ENCODE measurements around the gene CIAO2B. TPM values are rescaled to one million over a fixed set of nuclear protein-coding genes. Genes with fewer than 3 reads are reported as not detected.

Gene CIAO2B
- total and polyA plus RNA-seq, 2 experiments from 2014 or later = 92.4 to 181 TPM

DNA sequence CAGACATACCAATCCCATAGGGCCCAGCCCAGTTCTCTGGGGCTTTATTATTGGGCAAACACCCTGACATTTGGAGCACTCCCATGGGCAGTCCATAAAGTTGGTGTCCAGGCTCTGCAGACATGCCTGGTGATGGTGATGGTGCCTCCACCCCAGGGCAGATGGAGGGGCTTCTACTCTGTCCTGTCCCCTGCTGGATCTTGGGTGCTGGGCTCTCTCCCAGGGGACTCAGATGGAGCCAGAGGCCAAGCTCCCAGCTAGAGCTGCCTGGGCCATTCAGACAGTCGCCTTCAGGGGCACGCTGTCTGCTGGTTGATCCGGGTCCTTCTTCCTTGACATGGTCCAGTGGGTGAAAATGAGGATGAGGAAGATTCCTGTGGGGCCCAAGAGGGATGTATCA lies 26.1 kb downstream of the CIAO2B start:
- no peak for DNase-seq (ENCODE audit: low spot score)
- H4K20me1 ChIP-seq (replicated peaks; ENCODE audit: insufficient read depth) = no peaks in the 10 kb centered on the region

More for the DNA sequence above, 26.1 kb downstream of the CIAO2B start:
- H3K4me3 Mint-ChIP-seq = no peak overlapping the region
- H3K9me3 Mint-ChIP-seq = no peaks in the 10 kb centered on the region; the same call in 2 of the 3 replicates
- H3K27me3 ChIP-seq (ENCODE audit: insufficient read depth) = no peaks in the 10 kb centered on the region
- no peak overlapping the region for H3K4me2 ChIP-seq
- TF ChIP-seq, protein P1, sequence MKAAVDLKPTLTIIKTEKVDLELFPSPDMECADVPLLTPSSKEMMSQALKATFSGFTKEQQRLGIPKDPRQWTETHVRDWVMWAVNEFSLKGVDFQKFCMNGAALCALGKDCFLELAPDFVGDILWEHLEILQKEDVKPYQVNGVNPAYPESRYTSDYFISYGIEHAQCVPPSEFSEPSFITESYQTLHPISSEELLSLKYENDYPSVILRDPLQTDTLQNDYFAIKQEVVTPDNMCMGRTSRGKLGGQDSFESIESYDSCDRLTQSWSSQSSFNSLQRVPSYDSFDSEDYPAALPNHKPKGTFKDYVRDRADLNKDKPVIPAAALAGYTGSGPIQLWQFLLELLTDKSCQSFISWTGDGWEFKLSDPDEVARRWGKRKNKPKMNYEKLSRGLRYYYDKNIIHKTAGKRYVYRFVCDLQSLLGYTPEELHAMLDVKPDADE (IDR thresholded peaks at IDR 0.05) = no peak
- no peak for TF ChIP-seq POLR2AphosphoS5 (IDR thresholded peaks at IDR 0.05; ENCODE audit: low read depth)
- TF ChIP-seq ZNF331 (CRISPR knock-in tag; IDR thresholded peaks at IDR 0.05; ENCODE audit: low read depth) = no peak
- no peak for TF ChIP-seq EZH2 (IDR thresholded peaks at IDR 0.05; ENCODE audit: low read depth, unreplicated experiment)
- TF ChIP-seq, protein P2, sequence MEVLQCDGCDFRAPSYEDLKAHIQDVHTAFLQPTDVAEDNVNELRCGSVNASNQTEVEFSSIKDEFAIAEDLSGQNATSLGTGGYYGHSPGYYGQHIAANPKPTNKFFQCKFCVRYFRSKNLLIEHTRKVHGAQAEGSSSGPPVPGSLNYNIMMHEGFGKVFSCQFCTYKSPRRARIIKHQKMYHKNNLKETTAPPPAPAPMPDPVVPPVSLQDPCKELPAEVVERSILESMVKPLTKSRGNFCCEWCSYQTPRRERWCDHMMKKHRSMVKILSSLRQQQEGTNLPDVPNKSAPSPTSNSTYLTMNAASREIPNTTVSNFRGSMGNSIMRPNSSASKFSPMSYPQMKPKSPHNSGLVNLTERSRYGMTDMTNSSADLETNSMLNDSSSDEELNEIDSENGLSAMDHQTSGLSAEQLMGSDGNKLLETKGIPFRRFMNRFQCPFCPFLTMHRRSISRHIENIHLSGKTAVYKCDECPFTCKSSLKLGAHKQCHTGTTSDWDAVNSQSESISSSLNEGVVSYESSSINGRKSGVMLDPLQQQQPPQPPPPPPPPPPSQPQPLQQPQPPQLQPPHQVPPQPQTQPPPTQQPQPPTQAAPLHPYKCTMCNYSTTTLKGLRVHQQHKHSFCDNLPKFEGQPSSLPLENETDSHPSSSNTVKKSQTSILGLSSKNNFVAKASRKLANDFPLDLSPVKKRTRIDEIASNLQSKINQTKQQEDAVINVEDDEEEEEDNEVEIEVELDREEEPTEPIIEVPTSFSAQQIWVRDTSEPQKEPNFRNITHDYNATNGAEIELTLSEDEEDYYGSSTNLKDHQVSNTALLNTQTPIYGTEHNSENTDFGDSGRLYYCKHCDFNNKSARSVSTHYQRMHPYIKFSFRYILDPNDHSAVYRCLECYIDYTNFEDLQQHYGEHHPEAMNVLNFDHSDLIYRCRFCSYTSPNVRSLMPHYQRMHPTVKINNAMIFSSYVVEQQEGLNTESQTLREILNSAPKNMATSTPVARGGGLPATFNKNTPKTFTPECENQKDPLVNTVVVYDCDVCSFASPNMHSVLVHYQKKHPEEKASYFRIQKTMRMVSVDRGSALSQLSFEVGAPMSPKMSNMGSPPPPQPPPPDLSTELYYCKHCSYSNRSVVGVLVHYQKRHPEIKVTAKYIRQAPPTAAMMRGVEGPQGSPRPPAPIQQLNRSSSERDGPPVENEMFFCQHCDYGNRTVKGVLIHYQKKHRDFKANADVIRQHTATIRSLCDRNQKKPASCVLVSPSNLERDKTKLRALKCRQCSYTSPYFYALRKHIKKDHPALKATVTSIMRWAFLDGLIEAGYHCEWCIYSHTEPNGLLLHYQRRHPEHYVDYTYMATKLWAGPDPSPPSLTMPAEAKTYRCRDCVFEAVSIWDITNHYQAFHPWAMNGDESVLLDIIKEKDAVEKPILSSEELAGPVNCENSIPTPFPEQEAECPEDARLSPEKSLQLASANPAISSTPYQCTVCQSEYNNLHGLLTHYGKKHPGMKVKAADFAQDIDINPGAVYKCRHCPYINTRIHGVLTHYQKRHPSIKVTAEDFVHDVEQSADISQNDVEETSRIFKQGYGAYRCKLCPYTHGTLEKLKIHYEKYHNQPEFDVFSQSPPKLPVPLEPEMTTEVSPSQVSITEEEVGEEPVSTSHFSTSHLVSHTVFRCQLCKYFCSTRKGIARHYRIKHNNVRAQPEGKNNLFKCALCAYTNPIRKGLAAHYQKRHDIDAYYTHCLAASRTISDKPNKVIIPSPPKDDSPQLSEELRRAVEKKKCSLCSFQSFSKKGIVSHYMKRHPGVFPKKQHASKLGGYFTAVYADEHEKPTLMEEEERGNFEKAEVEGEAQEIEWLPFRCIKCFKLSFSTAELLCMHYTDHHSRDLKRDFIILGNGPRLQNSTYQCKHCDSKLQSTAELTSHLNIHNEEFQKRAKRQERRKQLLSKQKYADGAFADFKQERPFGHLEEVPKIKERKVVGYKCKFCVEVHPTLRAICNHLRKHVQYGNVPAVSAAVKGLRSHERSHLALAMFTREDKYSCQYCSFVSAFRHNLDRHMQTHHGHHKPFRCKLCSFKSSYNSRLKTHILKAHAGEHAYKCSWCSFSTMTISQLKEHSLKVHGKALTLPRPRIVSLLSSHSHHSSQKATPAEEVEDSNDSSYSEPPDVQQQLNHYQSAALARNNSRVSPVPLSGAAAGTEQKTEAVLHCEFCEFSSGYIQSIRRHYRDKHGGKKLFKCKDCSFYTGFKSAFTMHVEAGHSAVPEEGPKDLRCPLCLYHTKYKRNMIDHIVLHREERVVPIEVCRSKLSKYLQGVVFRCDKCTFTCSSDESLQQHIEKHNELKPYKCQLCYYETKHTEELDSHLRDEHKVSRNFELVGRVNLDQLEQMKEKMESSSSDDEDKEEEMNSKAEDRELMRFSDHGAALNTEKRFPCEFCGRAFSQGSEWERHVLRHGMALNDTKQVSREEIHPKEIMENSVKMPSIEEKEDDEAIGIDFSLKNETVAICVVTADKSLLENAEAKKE (CRISPR knock-in tag; IDR thresholded peaks at IDR 0.05) = no peak
- no peak for TF ChIP-seq NANOG (IDR thresholded peaks at IDR 0.05; ENCODE audit: borderline replicate concordance)
- no peak for TF ChIP-seq EZH2phosphoT487 (IDR thresholded peaks at IDR 0.05; ENCODE audit: unreplicated experiment)
- TF ChIP-seq STAT1 (IDR thresholded peaks at IDR 0.05; ENCODE audit: unreplicated experiment) = no peak
- TF ChIP-seq ZNF114 (CRISPR knock-in tag; IDR thresholded peaks at IDR 0.05) = no peak
- no peak for TF ChIP-seq CREB1 (CRISPR knock-in tag; IDR thresholded peaks at IDR 0.05; ENCODE audit: low read depth)
- TF ChIP-seq, protein P3, sequence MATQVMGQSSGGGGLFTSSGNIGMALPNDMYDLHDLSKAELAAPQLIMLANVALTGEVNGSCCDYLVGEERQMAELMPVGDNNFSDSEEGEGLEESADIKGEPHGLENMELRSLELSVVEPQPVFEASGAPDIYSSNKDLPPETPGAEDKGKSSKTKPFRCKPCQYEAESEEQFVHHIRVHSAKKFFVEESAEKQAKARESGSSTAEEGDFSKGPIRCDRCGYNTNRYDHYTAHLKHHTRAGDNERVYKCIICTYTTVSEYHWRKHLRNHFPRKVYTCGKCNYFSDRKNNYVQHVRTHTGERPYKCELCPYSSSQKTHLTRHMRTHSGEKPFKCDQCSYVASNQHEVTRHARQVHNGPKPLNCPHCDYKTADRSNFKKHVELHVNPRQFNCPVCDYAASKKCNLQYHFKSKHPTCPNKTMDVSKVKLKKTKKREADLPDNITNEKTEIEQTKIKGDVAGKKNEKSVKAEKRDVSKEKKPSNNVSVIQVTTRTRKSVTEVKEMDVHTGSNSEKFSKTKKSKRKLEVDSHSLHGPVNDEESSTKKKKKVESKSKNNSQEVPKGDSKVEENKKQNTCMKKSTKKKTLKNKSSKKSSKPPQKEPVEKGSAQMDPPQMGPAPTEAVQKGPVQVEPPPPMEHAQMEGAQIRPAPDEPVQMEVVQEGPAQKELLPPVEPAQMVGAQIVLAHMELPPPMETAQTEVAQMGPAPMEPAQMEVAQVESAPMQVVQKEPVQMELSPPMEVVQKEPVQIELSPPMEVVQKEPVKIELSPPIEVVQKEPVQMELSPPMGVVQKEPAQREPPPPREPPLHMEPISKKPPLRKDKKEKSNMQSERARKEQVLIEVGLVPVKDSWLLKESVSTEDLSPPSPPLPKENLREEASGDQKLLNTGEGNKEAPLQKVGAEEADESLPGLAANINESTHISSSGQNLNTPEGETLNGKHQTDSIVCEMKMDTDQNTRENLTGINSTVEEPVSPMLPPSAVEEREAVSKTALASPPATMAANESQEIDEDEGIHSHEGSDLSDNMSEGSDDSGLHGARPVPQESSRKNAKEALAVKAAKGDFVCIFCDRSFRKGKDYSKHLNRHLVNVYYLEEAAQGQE (IDR thresholded peaks at IDR 0.05; ENCODE audit: unreplicated experiment) = no peak
- TF ChIP-seq JUNB (IDR thresholded peaks at IDR 0.05; ENCODE audit: unreplicated experiment) = no peak
- TF ChIP-seq, protein P4, sequence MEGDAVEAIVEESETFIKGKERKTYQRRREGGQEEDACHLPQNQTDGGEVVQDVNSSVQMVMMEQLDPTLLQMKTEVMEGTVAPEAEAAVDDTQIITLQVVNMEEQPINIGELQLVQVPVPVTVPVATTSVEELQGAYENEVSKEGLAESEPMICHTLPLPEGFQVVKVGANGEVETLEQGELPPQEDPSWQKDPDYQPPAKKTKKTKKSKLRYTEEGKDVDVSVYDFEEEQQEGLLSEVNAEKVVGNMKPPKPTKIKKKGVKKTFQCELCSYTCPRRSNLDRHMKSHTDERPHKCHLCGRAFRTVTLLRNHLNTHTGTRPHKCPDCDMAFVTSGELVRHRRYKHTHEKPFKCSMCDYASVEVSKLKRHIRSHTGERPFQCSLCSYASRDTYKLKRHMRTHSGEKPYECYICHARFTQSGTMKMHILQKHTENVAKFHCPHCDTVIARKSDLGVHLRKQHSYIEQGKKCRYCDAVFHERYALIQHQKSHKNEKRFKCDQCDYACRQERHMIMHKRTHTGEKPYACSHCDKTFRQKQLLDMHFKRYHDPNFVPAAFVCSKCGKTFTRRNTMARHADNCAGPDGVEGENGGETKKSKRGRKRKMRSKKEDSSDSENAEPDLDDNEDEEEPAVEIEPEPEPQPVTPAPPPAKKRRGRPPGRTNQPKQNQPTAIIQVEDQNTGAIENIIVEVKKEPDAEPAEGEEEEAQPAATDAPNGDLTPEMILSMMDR (conservative IDR thresholded peaks at IDR 0.05; ENCODE audit: low read depth in 2 of 2) = no peak
- H3K4me1 ChIP-seq (ENCODE audit: insufficient read depth) = no peaks in the 10 kb centered on the region
- no peaks in the 10 kb centered on the region for H3K36me3 ChIP-seq (ENCODE audit: insufficient read depth)
- no peak overlapping the region for H3K4me3 ChIP-seq
- no peak overlapping the region for H2AFZ ChIP-seq
- no peaks in the 10 kb centered on the region for H3K79me2 ChIP-seq (replicated peaks; ENCODE audit: insufficient read depth)
- no peaks in the 10 kb centered on the region for H3K36me3 Mint-ChIP-seq (ENCODE audit: low read depth)
- no peak overlapping the region for H3K27ac Mint-ChIP-seq
- no peak overlapping the region for H3K27ac ChIP-seq (ENCODE audit: low read depth)
- H3K9me2 ChIP-seq (ENCODE audit: insufficient read depth) = no peaks in the 10 kb centered on the region
- H3K4me1 Mint-ChIP-seq = peaks cover 2% of the 10 kb centered on the region; the same call in 1 of the 3 replicates
- no peak for ATAC-seq
- H3F3A ChIP-seq (replicated peaks; ENCODE audit: low read depth) = no peaks in the 10 kb centered on the region
- H3K27me3 Mint-ChIP-seq (ENCODE audit: insufficient read depth, low read depth, poor library complexity) = peaks cover 15% of the 10 kb centered on the region

All from GM23338 (cell line).